ENCODE measurements around the gene PCBP3. TPM values are rescaled to one million over a fixed set of nuclear protein-coding genes. Genes with fewer than 3 reads are reported as not detected.

PCBP3 gene
- total and polyA plus RNA-seq, 2 of the 8 experiments (the other 6 are each of a cell fraction or from before 2014, with no cell fraction given) = 3.5 to 6.3 TPM

DNA sequence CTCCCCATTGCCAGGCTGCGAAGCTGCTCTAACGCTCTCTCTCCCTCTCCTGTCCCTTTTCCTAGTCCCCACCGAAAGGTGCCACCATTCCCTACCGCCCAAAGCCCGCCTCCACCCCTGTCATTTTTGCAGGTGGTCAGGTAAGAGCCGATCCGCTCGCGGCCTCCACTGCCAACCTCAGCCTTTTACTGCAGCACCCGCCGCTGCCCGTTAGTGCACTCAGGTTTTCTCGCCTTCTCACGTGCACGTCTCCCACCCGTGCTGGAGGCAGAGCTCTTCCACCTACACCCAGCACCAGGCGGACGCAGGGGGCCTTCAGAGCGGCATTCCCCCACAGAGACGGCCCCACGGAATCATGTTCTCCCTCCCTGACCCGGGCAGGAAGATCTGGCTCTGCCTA, 270.4 kb downstream of the PCBP3 start:
- FAIRE-seq (no peak), DNase-seq (ENCODE audit: low read depth in 1 of 2, low spot score in 2 of 2) (no peak)
- Histone ChIP-seq H3K79me1 (ENCODE audit: low read depth, low read length) (no peaks in the 10 kb centered on the region), H3K4me2 (ENCODE audit: insufficient read depth in 1 of 2, low read depth in 2 of 2, low read length in 2 of 2) (no peak overlapping the region), H4K20me1 (replicated peaks in 1 of 2; ENCODE audit: control insufficient read depth in 1 of 2, insufficient read depth in 2 of 2, low read length in 2 of 2) (peaks cover 0 to 3% of the 10 kb centered on the region in 2 experiments), H3K9me3 (ENCODE audit: insufficient read depth in 2 of 2, low read depth in 1 of 2, low read length in 1 of 2) (no peaks in the 10 kb centered on the region), H2BK120ac (replicated peaks; ENCODE audit: low read depth, low read length) (no peak overlapping the region), H2BK12ac (ENCODE audit: low read depth, low read length) (no peak overlapping the region), H3K79me2 (ENCODE audit: control insufficient read depth in 1 of 2, insufficient read depth in 2 of 2, low read length in 2 of 2) (no peaks in the 10 kb centered on the region), H2BK20ac (ENCODE audit: low read length) (no peak overlapping the region), H3K23ac (ENCODE audit: insufficient read length) (no peak overlapping the region), H3K4me1 (replicated peaks in 1 of 4; ENCODE audit: control insufficient read depth in 3 of 4, insufficient read depth in 4 of 4, low read length in 3 of 4) (no peaks in the 10 kb centered on the region), H3K23me2 (ENCODE audit: low read depth, low read length) (no peaks in the 10 kb centered on the region), H3K36me3 (ENCODE audit: control insufficient read depth in 2 of 4, insufficient read depth in 4 of 4, low read length in 3 of 4) (no peaks in the 10 kb centered on the region), H4K91ac (replicated peaks; ENCODE audit: insufficient read length, low read length) (no peak overlapping the region), H4K5ac (ENCODE audit: insufficient read length, low read depth, low read length) (no peak overlapping the region), H3K9ac (replicated peaks in 1 of 4; ENCODE audit: extremely low read depth in 1 of 4, low read depth in 3 of 4, low read length in 3 of 4) (no peak overlapping the region), H2BK15ac (ENCODE audit: low read length) (no peak overlapping the region), H2AFZ (ENCODE audit: low read length) (no peak overlapping the region), H3K14ac (ENCODE audit: insufficient read length) (no peak overlapping the region), H3K18ac (ENCODE audit: extremely low read depth, low read length) (no peak overlapping the region), H3K27me3 (replicated peaks in 1 of 4; ENCODE audit: control insufficient read depth in 3 of 4, extremely low read depth in 1 of 4, insufficient read depth in 3 of 4, low read length in 3 of 4) (no peaks in the 10 kb centered on the region; a peak in 1 of 7 replicates), H3K56ac (replicated peaks; ENCODE audit: insufficient read length, low read depth, low read length) (no peak overlapping the region), H3K27ac (ENCODE audit: low read depth, low read length) (no peak overlapping the region), H2BK5ac (ENCODE audit: low read depth, low read length) (no peak overlapping the region), H3K4me3 (ENCODE audit: extremely low read depth in 1 of 4, insufficient read depth in 2 of 4, low read depth in 3 of 4, low read length in 4 of 4) (no peak overlapping the region), H2AK5ac (ENCODE audit: low read depth, low read length) (no peak overlapping the region), H3K4ac (replicated peaks; ENCODE audit: insufficient read length, low read depth, low read length) (no peak overlapping the region), H4K8ac (ENCODE audit: extremely low read depth, insufficient read depth, low read length) (peak overlapping the region; percentile 35; the same call in 1 of the 2 replicates)
- CTCF ChIA-PET (ENCODE audit: partially characterized antibody) = interaction anchor here (0.8 to 4.5 kb wide), 5 partner anchors 8 to 162 kb away, joined by 3 to 19 read pairs (median 3); no protein-coding TSS in a partner anchor
- WGBS, 2 experiments (ENCODE audit: extremely low coverage in 1 of 2, insufficient coverage in 1 of 2, insufficient read length in 1 of 2, insufficient replicate concordance in 2 of 2, low coverage in 1 of 2, low lambda C conversion rate in 2 of 2, missing lambda C conversion rate in 1 of 2) = 88% methylated on average over 22 of the region's 22 CpGs; no CpG with 5 or more reads in 1 of the 2 experiments
- TF ChIP-seq CEBPB (IDR thresholded peaks at IDR 0.05; ENCODE audit: low read depth, low read length) (no peak), HDAC6 (IDR thresholded peaks at IDR 0.05; ENCODE audit: low read depth, low read length) (no peak), EP300 (IDR thresholded peaks at IDR 0.05; ENCODE audit: borderline replicate concordance in 1 of 2, low read depth in 2 of 2, low read length in 2 of 2) (no peak), TBP (IDR thresholded peaks at IDR 0.05; ENCODE audit: low read depth, low read length) (no peak), JUN (IDR thresholded peaks at IDR 0.05; ENCODE audit: low read depth, low read length) (no peak), CBX5 (IDR thresholded peaks at IDR 0.05; ENCODE audit: low read depth, low read length) (no peak), BCL11A (IDR thresholded peaks at IDR 0.05; ENCODE audit: low read depth in 2 of 2, low read length in 2 of 2) (no peak)
- TF ChIP-seq, protein P1, sequence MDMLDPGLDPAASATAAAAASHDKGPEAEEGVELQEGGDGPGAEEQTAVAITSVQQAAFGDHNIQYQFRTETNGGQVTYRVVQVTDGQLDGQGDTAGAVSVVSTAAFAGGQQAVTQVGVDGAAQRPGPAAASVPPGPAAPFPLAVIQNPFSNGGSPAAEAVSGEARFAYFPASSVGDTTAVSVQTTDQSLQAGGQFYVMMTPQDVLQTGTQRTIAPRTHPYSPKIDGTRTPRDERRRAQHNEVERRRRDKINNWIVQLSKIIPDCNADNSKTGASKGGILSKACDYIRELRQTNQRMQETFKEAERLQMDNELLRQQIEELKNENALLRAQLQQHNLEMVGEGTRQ (IDR thresholded peaks at IDR 0.05; ENCODE audit: low read length) = no peak
- POLR2A ChIA-PET (ENCODE audit: partially characterized antibody) = interaction anchor here (0.6 kb wide), 1 partner anchor 247 kb away, joined by 3 read pairs; no protein-coding TSS in a partner anchor
